ENCODE results near the gene ZNF770. TPM values are rescaled to one million over a fixed set of nuclear protein-coding genes. Genes with fewer than 3 reads are reported as not detected.
A peak's percentile ranks its signal among the peaks of the same experiment; 100 is the strongest.

ZNF770 gene
- total and polyA plus RNA-seq, 10 of the 15 experiments (the other 5 are each of a cell fraction or from before 2014, with no cell fraction given), result 1.8 to 118 (median 26.0) TPM

DNA sequence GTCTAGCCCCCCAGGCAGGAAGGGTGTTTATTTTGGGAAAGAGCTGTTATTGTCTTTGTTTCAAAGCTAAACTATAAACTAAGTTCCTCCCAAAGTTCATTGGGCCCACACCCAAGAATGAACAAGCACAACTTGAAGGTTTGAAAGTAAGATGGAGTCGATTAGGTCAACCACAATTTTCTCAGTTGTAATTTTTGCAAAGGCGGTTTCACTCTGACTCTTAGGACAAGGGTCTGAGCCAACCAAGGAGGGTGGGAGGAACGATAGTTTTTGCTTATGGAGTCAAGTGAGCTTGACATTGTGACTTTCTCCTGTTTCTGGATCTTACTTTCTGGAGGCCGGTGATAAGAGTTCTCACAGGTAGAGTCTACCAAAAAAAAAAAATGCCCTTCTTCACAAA lies 5.8 kb upstream of the ZNF770 start:
- Histone ChIP-seq H3K79me2 (ENCODE audit: control insufficient read depth, insufficient read depth, low read length) (no peaks in the 10 kb centered on the region), H3K9me3 (replicated peaks; ENCODE audit: control insufficient read depth, insufficient read depth, low read length) (no peaks in the 10 kb centered on the region), H3K4me1 (ENCODE audit: control insufficient read depth, insufficient read depth, low read length) (peaks cover 33% of the 10 kb centered on the region), H2AFZ (ENCODE audit: control insufficient read depth, low read depth, low read length) (peak overlapping the region; percentile 37), H3K36me3 (ENCODE audit: control insufficient read depth in 2 of 2, insufficient read depth in 2 of 2, low read length in 1 of 2) (no peaks in the 10 kb centered on the region), H3K27ac (ENCODE audit: control insufficient read depth, insufficient read depth) (peak overlapping the region; percentile 66), H4K20me1 (ENCODE audit: control insufficient read depth, insufficient read depth) (no peaks in the 10 kb centered on the region), H3K9ac (ENCODE audit: control insufficient read depth, insufficient read depth, low read length) (no peak overlapping the region), H3K4me3 (no peak overlapping the region), H3K4me2 (ENCODE audit: control insufficient read depth, insufficient read depth) (peak overlapping the region; percentile 75), H3K27me3 (replicated peaks in 1 of 2; ENCODE audit: control insufficient read depth in 2 of 2, insufficient read depth in 2 of 2, low read length in 1 of 2) (no peaks in the 10 kb centered on the region)
- in situ Hi-C loops (cut with MboI), result no loop called here
- ChIA-PET CTCF (interaction anchor here (0.6 to 2.0 kb wide), 5 partner anchors 9 to 450 kb away, joined by 3 to 7 read pairs (median 3); partner anchors contain the start of gene AQR), SMC1A (ENCODE audit: uncharacterized antibody, unreplicated experiment) (interaction anchor here (0.9 to 1.0 kb wide), 3 partner anchors 20 to 189 kb away, joined by 3 to 4 read pairs (median 3); no protein-coding TSS in a partner anchor), POLR2A (interaction anchor here (0.7 to 1.5 kb wide), 3 partner anchors 8 to 24 kb away, joined by 3 to 4 read pairs (median 4); partner anchors contain the start of gene AQR), RAD21 (ENCODE audit: unreplicated experiment) (interaction anchor here (0.8 to 1.4 kb wide), 2 partner anchors 16 to 937 kb away, joined by 3 read pairs; no protein-coding TSS in a partner anchor)
- FAIRE-seq, result peak; percentile 71
- intact Hi-C loops (cut with micrococcal nuclease; ENCODE audit: unreplicated experiment), result loop anchor here (10.0 kb wide), 1 partner anchor 551 kb away; the partner anchor contains the start of gene DPH6
- BruUV-seq (replicated peaks), result no TSS peak
- ATAC-seq, result peak; percentile 95
- 0% methylated on average over 4 of the region's 4 CpGs for WGBS (ENCODE audit: insufficient coverage, insufficient replicate concordance, low lambda C conversion rate, missing lambda C conversion rate)
- DNase-seq (ENCODE audit: low read depth, low spot score), result peak; percentile 93
- no peak for TF ChIP-seq NR2C1 (IDR thresholded peaks at IDR 0.05)
- TF ChIP-seq EGR1 (IDR thresholded peaks at IDR 0.05; ENCODE audit: borderline replicate concordance in 1 of 2, low read depth in 2 of 2, low read length in 2 of 2), result no peak
- TF ChIP-seq DPF2 (IDR thresholded peaks at IDR 0.05), result 0 out of 2 replicates have a peak, but pooled peaks have one; percentile 31
- TF ChIP-seq FOXK2 (IDR thresholded peaks at IDR 0.05), result no peak
- TF ChIP-seq, protein P1, sequence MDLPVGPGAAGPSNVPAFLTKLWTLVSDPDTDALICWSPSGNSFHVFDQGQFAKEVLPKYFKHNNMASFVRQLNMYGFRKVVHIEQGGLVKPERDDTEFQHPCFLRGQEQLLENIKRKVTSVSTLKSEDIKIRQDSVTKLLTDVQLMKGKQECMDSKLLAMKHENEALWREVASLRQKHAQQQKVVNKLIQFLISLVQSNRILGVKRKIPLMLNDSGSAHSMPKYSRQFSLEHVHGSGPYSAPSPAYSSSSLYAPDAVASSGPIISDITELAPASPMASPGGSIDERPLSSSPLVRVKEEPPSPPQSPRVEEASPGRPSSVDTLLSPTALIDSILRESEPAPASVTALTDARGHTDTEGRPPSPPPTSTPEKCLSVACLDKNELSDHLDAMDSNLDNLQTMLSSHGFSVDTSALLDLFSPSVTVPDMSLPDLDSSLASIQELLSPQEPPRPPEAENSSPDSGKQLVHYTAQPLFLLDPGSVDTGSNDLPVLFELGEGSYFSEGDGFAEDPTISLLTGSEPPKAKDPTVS (IDR thresholded peaks at IDR 0.05; ENCODE audit: low read depth, low read length), result no peak
- no peak for TF ChIP-seq POLR2A (IDR thresholded peaks at IDR 0.05; ENCODE audit: low read depth, low read length)
- no peak for TF ChIP-seq WRNIP1 (IDR thresholded peaks at IDR 0.05; ENCODE audit: borderline replicate concordance, low read depth, low read length)
- TF ChIP-seq RAD21 (IDR thresholded peaks at IDR 0.05; ENCODE audit: insufficient read depth, low read depth, low read length), result no peak
- TF ChIP-seq SREBF2 (IDR thresholded peaks at IDR 0.05; ENCODE audit: low read length), result no peak
- TF ChIP-seq, protein P2, sequence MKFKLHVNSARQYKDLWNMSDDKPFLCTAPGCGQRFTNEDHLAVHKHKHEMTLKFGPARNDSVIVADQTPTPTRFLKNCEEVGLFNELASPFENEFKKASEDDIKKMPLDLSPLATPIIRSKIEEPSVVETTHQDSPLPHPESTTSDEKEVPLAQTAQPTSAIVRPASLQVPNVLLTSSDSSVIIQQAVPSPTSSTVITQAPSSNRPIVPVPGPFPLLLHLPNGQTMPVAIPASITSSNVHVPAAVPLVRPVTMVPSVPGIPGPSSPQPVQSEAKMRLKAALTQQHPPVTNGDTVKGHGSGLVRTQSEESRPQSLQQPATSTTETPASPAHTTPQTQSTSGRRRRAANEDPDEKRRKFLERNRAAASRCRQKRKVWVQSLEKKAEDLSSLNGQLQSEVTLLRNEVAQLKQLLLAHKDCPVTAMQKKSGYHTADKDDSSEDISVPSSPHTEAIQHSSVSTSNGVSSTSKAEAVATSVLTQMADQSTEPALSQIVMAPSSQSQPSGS (IDR thresholded peaks at IDR 0.05; ENCODE audit: low read length), result peak; percentile 88
- TF ChIP-seq, protein P3, sequence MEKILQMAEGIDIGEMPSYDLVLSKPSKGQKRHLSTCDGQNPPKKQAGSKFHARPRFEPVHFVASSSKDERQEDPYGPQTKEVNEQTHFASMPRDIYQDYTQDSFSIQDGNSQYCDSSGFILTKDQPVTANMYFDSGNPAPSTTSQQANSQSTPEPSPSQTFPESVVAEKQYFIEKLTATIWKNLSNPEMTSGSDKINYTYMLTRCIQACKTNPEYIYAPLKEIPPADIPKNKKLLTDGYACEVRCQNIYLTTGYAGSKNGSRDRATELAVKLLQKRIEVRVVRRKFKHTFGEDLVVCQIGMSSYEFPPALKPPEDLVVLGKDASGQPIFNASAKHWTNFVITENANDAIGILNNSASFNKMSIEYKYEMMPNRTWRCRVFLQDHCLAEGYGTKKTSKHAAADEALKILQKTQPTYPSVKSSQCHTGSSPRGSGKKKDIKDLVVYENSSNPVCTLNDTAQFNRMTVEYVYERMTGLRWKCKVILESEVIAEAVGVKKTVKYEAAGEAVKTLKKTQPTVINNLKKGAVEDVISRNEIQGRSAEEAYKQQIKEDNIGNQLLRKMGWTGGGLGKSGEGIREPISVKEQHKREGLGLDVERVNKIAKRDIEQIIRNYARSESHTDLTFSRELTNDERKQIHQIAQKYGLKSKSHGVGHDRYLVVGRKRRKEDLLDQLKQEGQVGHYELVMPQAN (conservative IDR thresholded peaks at IDR 0.05), result no peak
- no peak for TF ChIP-seq BMI1 (IDR thresholded peaks at IDR 0.05; ENCODE audit: borderline replicate concordance)
- TF ChIP-seq, protein P4, sequence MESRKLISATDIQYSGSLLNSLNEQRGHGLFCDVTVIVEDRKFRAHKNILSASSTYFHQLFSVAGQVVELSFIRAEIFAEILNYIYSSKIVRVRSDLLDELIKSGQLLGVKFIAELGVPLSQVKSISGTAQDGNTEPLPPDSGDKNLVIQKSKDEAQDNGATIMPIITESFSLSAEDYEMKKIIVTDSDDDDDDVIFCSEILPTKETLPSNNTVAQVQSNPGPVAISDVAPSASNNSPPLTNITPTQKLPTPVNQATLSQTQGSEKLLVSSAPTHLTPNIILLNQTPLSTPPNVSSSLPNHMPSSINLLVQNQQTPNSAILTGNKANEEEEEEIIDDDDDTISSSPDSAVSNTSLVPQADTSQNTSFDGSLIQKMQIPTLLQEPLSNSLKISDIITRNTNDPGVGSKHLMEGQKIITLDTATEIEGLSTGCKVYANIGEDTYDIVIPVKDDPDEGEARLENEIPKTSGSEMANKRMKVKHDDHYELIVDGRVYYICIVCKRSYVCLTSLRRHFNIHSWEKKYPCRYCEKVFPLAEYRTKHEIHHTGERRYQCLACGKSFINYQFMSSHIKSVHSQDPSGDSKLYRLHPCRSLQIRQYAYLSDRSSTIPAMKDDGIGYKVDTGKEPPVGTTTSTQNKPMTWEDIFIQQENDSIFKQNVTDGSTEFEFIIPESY (IDR thresholded peaks at IDR 0.05), result no peak
- TF ChIP-seq ZNF24 (IDR thresholded peaks at IDR 0.05), result no peak
- TF ChIP-seq, protein P5, sequence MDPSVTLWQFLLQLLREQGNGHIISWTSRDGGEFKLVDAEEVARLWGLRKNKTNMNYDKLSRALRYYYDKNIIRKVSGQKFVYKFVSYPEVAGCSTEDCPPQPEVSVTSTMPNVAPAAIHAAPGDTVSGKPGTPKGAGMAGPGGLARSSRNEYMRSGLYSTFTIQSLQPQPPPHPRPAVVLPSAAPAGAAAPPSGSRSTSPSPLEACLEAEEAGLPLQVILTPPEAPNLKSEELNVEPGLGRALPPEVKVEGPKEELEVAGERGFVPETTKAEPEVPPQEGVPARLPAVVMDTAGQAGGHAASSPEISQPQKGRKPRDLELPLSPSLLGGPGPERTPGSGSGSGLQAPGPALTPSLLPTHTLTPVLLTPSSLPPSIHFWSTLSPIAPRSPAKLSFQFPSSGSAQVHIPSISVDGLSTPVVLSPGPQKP (IDR thresholded peaks at IDR 0.05; ENCODE audit: low read depth, low read length), result no peak
- TF ChIP-seq JUND (IDR thresholded peaks at IDR 0.05; ENCODE audit: low read depth, low read length), result peak; percentile 49; the same call in 1 of the 2 replicates
- TF ChIP-seq HDGF (IDR thresholded peaks at IDR 0.05), result no peak

All from GM12878 (cell line).